Measurements from ENCODE around the gene VAX1.

Gene VAX1

GRCh38 chr10:117163954-117164548, 26.0 kb upstream of the VAX1 start:
- Histone ChIP-seq H3K9me3 (ENCODE audit: control insufficient read depth, low read length) (no peaks in the 10 kb centered on the region), H3K36me3 (ENCODE audit: control insufficient read depth, insufficient read depth, low read length) (no peaks in the 10 kb centered on the region), H3K27ac (ENCODE audit: insufficient read depth, low read length, poor library complexity, severe bottlenecking) (no peak overlapping the region), H3K4me3 (ENCODE audit: insufficient read depth, low read depth, low read length, poor library complexity, severe bottlenecking) (no peak overlapping the region), H3K4me1 (ENCODE audit: control insufficient read depth, insufficient read depth, low read length, poor library complexity, severe bottlenecking) (peaks cover 33% of the 10 kb centered on the region), H3K27me3 (replicated peaks; ENCODE audit: control insufficient read depth, insufficient read depth, low read length, poor library complexity, severe bottlenecking) (peaks cover 74% of the 10 kb centered on the region)
- no peak for DNase-seq

- H3K27me3 ChIP-seq (replicated peaks; ENCODE audit: control insufficient read depth, insufficient read depth, low read length, poor library complexity, severe bottlenecking) = peaks cover 70% of the 10 kb centered on the region
- no peak overlapping the region for H3K27ac ChIP-seq (ENCODE audit: insufficient read depth, low read length, poor library complexity, severe bottlenecking)
- no peaks in the 10 kb centered on the region for H3K36me3 ChIP-seq (ENCODE audit: control insufficient read depth, insufficient read depth, low read length)
- H3K9me3 ChIP-seq (ENCODE audit: control insufficient read depth, low read length) = no peaks in the 10 kb centered on the region
- DNase-seq = no peak
- peaks cover 33% of the 10 kb centered on the region for H3K4me1 ChIP-seq (ENCODE audit: control insufficient read depth, insufficient read depth, low read length, poor library complexity, severe bottlenecking)
- H3K4me3 ChIP-seq (ENCODE audit: insufficient read depth, low read depth, low read length, poor library complexity, severe bottlenecking) = no peak overlapping the region
These were observed 25.2 kb upstream of the VAX1 start for GRCh38 chr10:117163061-117163953.

DNA sequence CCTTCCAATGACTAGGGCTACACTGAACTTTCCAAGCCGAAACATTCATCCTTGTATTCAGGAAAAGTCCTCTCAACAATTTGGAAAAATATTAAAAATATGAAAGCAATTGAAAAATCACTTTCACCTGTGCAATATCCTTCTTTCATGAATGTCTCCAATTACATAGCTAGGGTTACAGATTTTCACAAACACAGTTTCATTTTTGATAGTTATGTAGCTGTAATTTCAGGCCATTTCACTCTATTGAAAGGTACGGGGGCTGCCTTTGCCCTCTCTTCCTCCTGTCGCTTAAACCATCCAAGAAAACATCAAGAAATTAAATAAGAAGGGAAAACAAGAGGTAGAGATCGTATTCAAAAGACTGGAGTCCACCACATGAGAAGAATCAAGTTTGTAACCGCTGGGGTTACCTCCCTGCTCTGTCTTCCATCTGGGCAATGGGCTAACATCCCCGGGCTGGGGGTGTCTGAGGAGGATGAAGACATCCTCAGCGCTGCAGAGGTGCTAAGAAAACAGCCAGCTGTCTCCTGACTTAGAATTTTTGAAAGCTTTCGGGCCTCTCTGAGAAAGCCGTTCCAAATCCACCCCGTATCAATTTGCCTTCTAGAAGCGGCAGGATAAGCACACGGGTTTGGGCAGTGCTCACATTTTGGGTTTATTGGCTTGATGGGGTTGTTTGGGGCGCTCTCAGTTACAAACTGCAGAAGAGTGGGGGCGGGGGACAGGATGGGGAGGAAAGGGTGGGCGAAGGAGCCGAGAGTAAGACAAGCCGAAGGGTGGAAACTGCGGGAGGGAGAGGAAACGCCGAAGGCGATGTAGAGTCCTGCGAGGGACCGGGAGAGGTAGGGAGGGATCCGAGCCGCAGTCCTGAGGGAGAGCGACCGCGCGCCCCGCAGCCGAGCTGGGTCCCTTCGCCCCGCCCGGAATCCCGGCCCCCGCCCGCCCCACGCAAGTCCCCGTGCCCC, 24.3 kb upstream of the VAX1 start:
- Histone ChIP-seq H3K27me3 (replicated peaks; ENCODE audit: control insufficient read depth, insufficient read depth, low read length, poor library complexity, severe bottlenecking) (peaks cover 66% of the 10 kb centered on the region), H3K4me1 (ENCODE audit: control insufficient read depth, insufficient read depth, low read length, poor library complexity, severe bottlenecking) (peaks cover 26% of the 10 kb centered on the region), H3K4me3 (ENCODE audit: insufficient read depth, low read depth, low read length, poor library complexity, severe bottlenecking) (no peak overlapping the region), H3K36me3 (ENCODE audit: control insufficient read depth, insufficient read depth, low read length) (no peaks in the 10 kb centered on the region), H3K9me3 (ENCODE audit: control insufficient read depth, low read length) (no peaks in the 10 kb centered on the region), H3K27ac (ENCODE audit: insufficient read depth, low read length, poor library complexity, severe bottlenecking) (no peak overlapping the region)
- DNase-seq = no peak

GRCh38 chr10:117161386-117162033, 23.4 kb upstream of the VAX1 start:
- Histone ChIP-seq H3K36me3 (ENCODE audit: control insufficient read depth, insufficient read depth, low read length) (no peaks in the 10 kb centered on the region), H3K27me3 (replicated peaks; ENCODE audit: control insufficient read depth, insufficient read depth, low read length, poor library complexity, severe bottlenecking) (peaks cover 58% of the 10 kb centered on the region), H3K4me3 (ENCODE audit: insufficient read depth, low read depth, low read length, poor library complexity, severe bottlenecking) (no peak overlapping the region), H3K9me3 (ENCODE audit: control insufficient read depth, low read length) (no peaks in the 10 kb centered on the region), H3K4me1 (ENCODE audit: control insufficient read depth, insufficient read depth, low read length, poor library complexity, severe bottlenecking) (peaks cover 26% of the 10 kb centered on the region), H3K27ac (ENCODE audit: insufficient read depth, low read length, poor library complexity, severe bottlenecking) (no peak overlapping the region)
- DNase-seq = no peak

GRCh38 chr10:117160567-117160966, 22.5 kb upstream of the VAX1 start:
- H3K4me1 ChIP-seq (ENCODE audit: control insufficient read depth, insufficient read depth, low read length, poor library complexity, severe bottlenecking) = peaks cover 26% of the 10 kb centered on the region
- no peak overlapping the region for H3K27ac ChIP-seq (ENCODE audit: insufficient read depth, low read length, poor library complexity, severe bottlenecking)
- peaks cover 49% of the 10 kb centered on the region for H3K27me3 ChIP-seq (replicated peaks; ENCODE audit: control insufficient read depth, insufficient read depth, low read length, poor library complexity, severe bottlenecking)
- H3K9me3 ChIP-seq (ENCODE audit: control insufficient read depth, low read length) = no peaks in the 10 kb centered on the region
- no peaks in the 10 kb centered on the region for H3K36me3 ChIP-seq (ENCODE audit: control insufficient read depth, insufficient read depth, low read length)
- no peak for DNase-seq
- no peak overlapping the region for H3K4me3 ChIP-seq (ENCODE audit: insufficient read depth, low read depth, low read length, poor library complexity, severe bottlenecking)

GRCh38 chr10:117159390-117159789, 21.3 kb upstream of the VAX1 start:
- Histone ChIP-seq H3K36me3 (ENCODE audit: control insufficient read depth, insufficient read depth, low read length) (no peaks in the 10 kb centered on the region), H3K4me3 (ENCODE audit: insufficient read depth, low read depth, low read length, poor library complexity, severe bottlenecking) (no peak overlapping the region), H3K9me3 (ENCODE audit: control insufficient read depth, low read length) (no peaks in the 10 kb centered on the region), H3K4me1 (ENCODE audit: control insufficient read depth, insufficient read depth, low read length, poor library complexity, severe bottlenecking) (peaks cover 17% of the 10 kb centered on the region), H3K27me3 (replicated peaks; ENCODE audit: control insufficient read depth, insufficient read depth, low read length, poor library complexity, severe bottlenecking) (peaks cover 40% of the 10 kb centered on the region), H3K27ac (ENCODE audit: insufficient read depth, low read length, poor library complexity, severe bottlenecking) (no peak overlapping the region)
- DNase-seq = no peak

GRCh38 chr10:117158297-117158696, 20.2 kb upstream of the VAX1 start:
- no peak for DNase-seq
- H3K27ac ChIP-seq (ENCODE audit: insufficient read depth, low read length, poor library complexity, severe bottlenecking) = no peak overlapping the region
- H3K36me3 ChIP-seq (ENCODE audit: control insufficient read depth, insufficient read depth, low read length) = no peaks in the 10 kb centered on the region
- H3K9me3 ChIP-seq (ENCODE audit: control insufficient read depth, low read length) = no peaks in the 10 kb centered on the region
- no peak overlapping the region for H3K4me3 ChIP-seq (ENCODE audit: insufficient read depth, low read depth, low read length, poor library complexity, severe bottlenecking)
- H3K4me1 ChIP-seq (ENCODE audit: control insufficient read depth, insufficient read depth, low read length, poor library complexity, severe bottlenecking) = peaks cover 13% of the 10 kb centered on the region
- peaks cover 34% of the 10 kb centered on the region for H3K27me3 ChIP-seq (replicated peaks; ENCODE audit: control insufficient read depth, insufficient read depth, low read length, poor library complexity, severe bottlenecking)

DNA sequence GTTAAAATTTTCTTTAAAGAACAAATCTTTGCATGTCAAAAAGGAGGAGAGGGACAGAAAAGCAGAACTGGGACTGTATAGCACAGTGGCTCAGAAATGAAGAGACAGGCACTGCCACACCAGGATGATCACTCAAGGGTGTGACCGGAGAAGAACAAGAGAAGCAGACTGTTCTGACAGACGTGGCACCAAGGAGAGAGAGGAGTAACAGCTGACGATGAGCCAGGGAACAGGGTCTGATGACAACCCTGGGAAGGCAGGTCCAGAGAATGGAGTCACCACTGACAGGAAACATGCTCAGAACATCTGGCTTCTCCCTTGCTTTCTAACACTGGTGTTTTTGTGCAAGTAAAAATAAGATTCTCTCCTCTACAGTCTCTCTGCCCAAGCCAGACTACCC, 14.6 kb upstream of the VAX1 start:
- H3K4me3 ChIP-seq (ENCODE audit: insufficient read depth, low read depth, low read length, poor library complexity, severe bottlenecking) = no peak overlapping the region
- DNase-seq = no peak
- no peak overlapping the region for H3K27ac ChIP-seq (ENCODE audit: insufficient read depth, low read length, poor library complexity, severe bottlenecking)
- H3K27me3 ChIP-seq (replicated peaks; ENCODE audit: control insufficient read depth, insufficient read depth, low read length, poor library complexity, severe bottlenecking) = no peaks in the 10 kb centered on the region
- no peaks in the 10 kb centered on the region for H3K9me3 ChIP-seq (ENCODE audit: control insufficient read depth, low read length)
- no peaks in the 10 kb centered on the region for H3K4me1 ChIP-seq (ENCODE audit: control insufficient read depth, insufficient read depth, low read length, poor library complexity, severe bottlenecking)
- no peaks in the 10 kb centered on the region for H3K36me3 ChIP-seq (ENCODE audit: control insufficient read depth, insufficient read depth, low read length)

DNA sequence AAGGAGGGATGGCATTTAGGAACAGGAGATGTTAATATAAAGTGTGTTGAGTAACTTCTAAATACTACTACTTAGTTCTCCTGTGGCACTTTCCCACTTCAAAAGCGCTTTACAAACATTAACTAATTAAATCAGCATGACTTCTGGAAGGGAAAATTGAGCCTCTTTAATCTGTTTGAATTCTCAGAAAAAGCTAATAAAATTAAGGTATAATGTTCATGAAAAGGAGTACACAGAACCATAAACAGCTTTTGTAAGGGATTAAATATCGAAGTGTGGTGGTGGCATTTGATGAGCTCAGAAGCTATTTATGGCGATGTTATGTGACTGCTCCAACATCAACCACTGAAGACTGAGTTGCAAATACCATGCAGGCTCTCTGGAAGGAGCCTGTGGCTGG, 10.2 kb upstream of the VAX1 start:
- H3K4me1 ChIP-seq (ENCODE audit: control insufficient read depth, insufficient read depth, low read length, poor library complexity, severe bottlenecking) = no peaks in the 10 kb centered on the region
- H3K27me3 ChIP-seq (replicated peaks; ENCODE audit: control insufficient read depth, insufficient read depth, low read length, poor library complexity, severe bottlenecking) = no peaks in the 10 kb centered on the region

More for the DNA sequence above, 10.2 kb upstream of the VAX1 start:
- Histone ChIP-seq H3K36me3 (ENCODE audit: control insufficient read depth, insufficient read depth, low read length) (no peaks in the 10 kb centered on the region), H3K9me3 (ENCODE audit: control insufficient read depth, low read length) (no peaks in the 10 kb centered on the region), H3K27ac (ENCODE audit: insufficient read depth, low read length, poor library complexity, severe bottlenecking) (no peak overlapping the region), H3K4me3 (ENCODE audit: insufficient read depth, low read depth, low read length, poor library complexity, severe bottlenecking) (no peak overlapping the region)
- no peak for DNase-seq

Measured in effector memory CD4-positive, alpha-beta T cell (primary cell).